GM12878 (cell line): ENCODE results near the gene MTM1. TPM values are rescaled to one million over a fixed set of nuclear protein-coding genes. Genes with fewer than 3 reads are reported as not detected.

Source experiments
- ATAC-seq: fragments of 200-7000 bp; cut with Tn5 transposase; 3 replicates; pipeline ENCODE4 v1.9.1; 2020; ENCODE audit warnings: mild to moderate bottlenecking, moderate library complexity
- BruUV-seq: library from RNA; stranded (reverse); fragments of 400-500 nt; replicated peaks from 2 replicates; lab custom pipeline; 2021; lab: Mats Ljungman, UMichigan
- CTCF ChIA-PET: fragments of 300-600 bp; sonication (Branson Sonifier 250); formaldehyde crosslinking; extraction: SDS; loops from one replicate; lab custom pipeline; 2021; ENCODE audit warnings: inconsistent platforms; lab: Yijun Ruan, JAX
- POLR2A ChIA-PET: fragments of 350-600 bp; formaldehyde crosslinking; extraction: SDS; loops from one replicate; lab custom pipeline; 2021; ENCODE audit warnings: inconsistent platforms; lab: Charles Lee
- RAD21 ChIA-PET: fragments of 300-600 bp; sonication (Branson Sonifier 250); formaldehyde crosslinking; loops from one replicate; lab custom pipeline; 2023; ENCODE audit warnings: antibody characterized with exemption; ENCODE audit not compliant: unreplicated experiment; lab: Charles Lee
- SMC1A ChIA-PET: fragments of 300-600 bp; sonication (Branson Sonifier 250); formaldehyde crosslinking; loops from one replicate; lab custom pipeline; 2023; ENCODE audit not compliant: unreplicated experiment, uncharacterized antibody; lab: Charles Lee
- DNase-seq: peaks from one replicate; pipeline ENCODE4 v3.0.0-alpha.2; 2011; ENCODE audit warnings: low read depth, low spot score
- FAIRE-seq: peaks from 3 replicates; lab custom pipeline; 2011; peaks lifted over from hg19 to GRCh38; lab: Jason Lieb, UNC
- H2AFZ ChIP-seq: 2 replicates; pipeline ENCODE4 v1.6.0; 2011; ENCODE audit warnings: low read depth, low read length, control low read depth; ENCODE audit not compliant: control insufficient read depth
- H3K27ac ChIP-seq: 2 replicates; pipeline ENCODE4 v1.5.1; 2011; ENCODE audit warnings: control low read depth; ENCODE audit not compliant: control insufficient read depth, insufficient read depth
- H3K27me3 ChIP-seq, 2 experiments: replicated peaks in 1 of 2; 2 replicates each; pipeline versions ENCODE4 v1.6.0 to v1.6.1; 2011; ENCODE audit warnings: low read length in 1 of 2; ENCODE audit not compliant: control insufficient read depth in 2 of 2, insufficient read depth in 2 of 2
- H3K36me3 ChIP-seq, 2 experiments: 2 replicates each; pipeline ENCODE4 v1.5.1; 2011; ENCODE audit warnings: low read length in 1 of 2; ENCODE audit not compliant: control insufficient read depth in 2 of 2, insufficient read depth in 2 of 2
- H3K4me1 ChIP-seq: 2 replicates; pipeline ENCODE4 v1.6.1; 2011; ENCODE audit warnings: mild to moderate bottlenecking, low read length, moderate library complexity, mixed read lengths; ENCODE audit not compliant: control insufficient read depth, insufficient read depth
- H3K4me2 ChIP-seq: 2 replicates; pipeline ENCODE4 v1.6.0; 2011; ENCODE audit warnings: control low read depth; ENCODE audit not compliant: control insufficient read depth, insufficient read depth
- H3K4me3 ChIP-seq: fragments of 200-600 bp; sonication (generic); 2 replicates; pipeline ENCODE4 v1.5.1; 2016
- H3K79me2 ChIP-seq: 2 replicates; pipeline ENCODE4 v1.6.0; 2011; ENCODE audit warnings: low read length; ENCODE audit not compliant: control insufficient read depth, insufficient read depth
- H3K9ac ChIP-seq: 2 replicates; pipeline ENCODE4 v1.8.0; 2011; ENCODE audit warnings: low read length, control low read depth, mixed read lengths; ENCODE audit not compliant: control insufficient read depth, insufficient read depth
- H3K9me3 ChIP-seq: replicated peaks from 3 replicates; pipeline ENCODE4 v1.5.1; 2011; ENCODE audit warnings: mild to moderate bottlenecking, low read length; ENCODE audit not compliant: control insufficient read depth, insufficient read depth
- H4K20me1 ChIP-seq: 2 replicates; pipeline ENCODE4 v1.6.0; 2011; ENCODE audit not compliant: control insufficient read depth, insufficient read depth
- CHD1 ChIP-seq: IDR thresholded peaks from 2 replicates; pipeline ENCODE4 v1.6.1; 2012; ENCODE audit warnings: low read depth, low read length, improper control_type of control experiment
- CHD4 ChIP-seq: fragments of 200-600 bp; sonication (generic); IDR thresholded peaks from 2 replicates; pipeline ENCODE4 v1.6.1; 2016; ENCODE audit warnings: mild to moderate bottlenecking
- CREB1 ChIP-seq: IDR thresholded peaks from 2 replicates; pipeline ENCODE4 v1.6.1; 2012; ENCODE audit warnings: low read depth, mild to moderate bottlenecking, inconsistent platforms
- IRF3 ChIP-seq: fragments of 450-650 bp; IDR thresholded peaks from 2 replicates; pipeline ENCODE4 v1.6.1; 2014; ENCODE audit warnings: mild to moderate bottlenecking
- LARP7 ChIP-seq: fragments of 450-650 bp; IDR thresholded peaks from 2 replicates; pipeline ENCODE4 v1.6.1; 2017; ENCODE audit warnings: mild to moderate bottlenecking
- NFIC ChIP-seq: IDR thresholded peaks from 2 replicates; pipeline ENCODE4 v1.6.1; 2012; ENCODE audit warnings: low read depth, mild to moderate bottlenecking, inconsistent platforms, low read length, moderate library complexity
- PBX3 ChIP-seq: IDR thresholded peaks from 2 replicates; pipeline ENCODE4 v1.6.1; 2011; ENCODE audit warnings: mild to moderate bottlenecking, low read depth, low read length, moderate library complexity; ENCODE audit not compliant: insufficient replicate concordance
- POLR2A ChIP-seq: IDR thresholded peaks from 2 replicates; pipeline ENCODE4 v1.6.1; 2011; ENCODE audit warnings: low read depth, mild to moderate bottlenecking, low read length
- RB1 ChIP-seq: fragments of 450-650 bp; formaldehyde crosslinking; IDR thresholded peaks from 2 replicates; pipeline ENCODE4 v1.6.1; 2017; ENCODE audit warnings: mild to moderate bottlenecking, borderline replicate concordance
- SIN3A ChIP-seq: IDR thresholded peaks from 2 replicates; pipeline ENCODE4 v1.6.1; 2012; ENCODE audit warnings: low read depth, low read length, improper control_type of control experiment
- STAT1 ChIP-seq: fragments of 450-650 bp; conservative IDR thresholded peaks from 2 replicates; pipeline ENCODE4 v1.6.1; 2014; ENCODE audit warnings: antibody characterized with exemption, mild to moderate bottlenecking
- SUZ12 ChIP-seq: fragments of 200-600 bp; sonication (generic); IDR thresholded peaks from one replicate; pipeline ENCODE4 v1.6.1; 2018; ENCODE audit warnings: antibody characterized with exemption, mild to moderate bottlenecking; ENCODE audit not compliant: unreplicated experiment
- ZBTB4 ChIP-seq: fragments of 450-650 bp; formaldehyde crosslinking; IDR thresholded peaks from 2 replicates; pipeline ENCODE4 v1.4.0; 2022; ENCODE audit warnings: mild to moderate bottlenecking, moderate library complexity
- ZNF622 ChIP-seq: fragments of 450-650 bp; IDR thresholded peaks from 2 replicates; pipeline ENCODE4 v1.6.1; 2017; ENCODE audit warnings: mild to moderate bottlenecking, inconsistent platforms
- WGBS: methylation state at CpG from one replicate; pipeline ENCODE4 v1.1.6; 2016; ENCODE audit warnings: low lambda C conversion rate; ENCODE audit not compliant: insufficient replicate concordance, insufficient coverage; ENCODE audit errors: missing lambda C conversion rate; 5-methylcytosine and 5-hydroxymethylcytosine counted together
- in situ Hi-C: fragments of 300-500 bp; cut with MboI; formaldehyde crosslinking; loops from 9 replicates; pipeline ENCODE4 v1.14.3; 2018; ENCODE audit warnings: mixed read lengths
- intact Hi-C: fragments of 100-400 bp; cut with micrococcal nuclease; formaldehyde crosslinking; loops from one replicate; pipeline ENCODE4 v1.14.2; 2022; ENCODE audit not compliant: unreplicated experiment
- polyA plus RNA-seq, 11 experiments: library from polyadenylated mRNA; depleted of rRNA in 4 of 11; unstranded in 6 of 11; stranded (reverse) in 5 of 11; fragments of >200 nt; fragmentation: Nextera tagmentation in 4 of 11; fragmentation: Illumina TruSeq in 1 of 11; extraction: Ambion mirVana in 4 of 11; extraction: Trizol in 1 of 11; gene quantifications; 1 replicate in 1 of 11; 2 replicates in 10 of 11; pipeline versions ENCODE4 v1.2.1 to v1.2.3, GENCODE V29; 2011 to 2016; ENCODE audit warnings: inconsistent platforms in 2 of 11, missing spikeins in 2 of 11, low read depth in 1 of 11
- total RNA-seq, 4 experiments: library from RNA; depleted of rRNA in 3 of 4; stranded (reverse); fragments of >200 nt in 3 of 4; fragmentation: Illumina TruSeq in 1 of 4; extraction: Trizol in 1 of 4; gene quantifications; 2 replicates each; pipeline versions ENCODE4 v1.2.1 to v1.2.3, GENCODE V29; 2013 to 2021

Gene MTM1
- total and polyA plus RNA-seq, 10 of the 15 experiments (the other 5 are each of a cell fraction or from before 2014, with no cell fraction given): 3.9 to 13.3 (median 8.4) TPM

- TF ChIP-seq IRF3 (no peak), CREB1 (no peak), RB1 (no peak), CHD1 (no peak)
Observed at GRCh38 chrX:150621652-150622051, 53.2 kb downstream of the MTM1 start (continued).

GRCh38 chrX:150623583-150623982 lies 55.2 kb downstream of the MTM1 start:
- intact Hi-C loops: no loop called here

GRCh38 chrX:150625097-150625496 lies 56.7 kb downstream of the MTM1 start:
- no peak for DNase-seq
- in situ Hi-C loops: no loop called here
- TF ChIP-seq SIN3A (no peak), PBX3 (no peak), SUZ12 (no peak), LARP7 (no peak), ZBTB4 (CRISPR knock-in tag) (no peak), STAT1 (no peak), CHD4 (no peak), ZNF622 (no peak), POLR2A (no peak)

More at GRCh38 chrX:150623583-150623982, 55.2 kb downstream of the MTM1 start:
- no peak for FAIRE-seq
- in situ Hi-C loops: no loop called here
- H3K4me2 ChIP-seq: no peak overlapping the region
- H3K4me3 ChIP-seq: no peak overlapping the region
- no peaks in the 10 kb centered on the region for H3K9me3 ChIP-seq
- DNase-seq: no peak
- SMC1A ChIA-PET: no interaction called here
- RAD21 ChIA-PET: no interaction called here
- POLR2A ChIA-PET: no interaction called here
- no peaks in the 10 kb centered on the region for H3K36me3 ChIP-seq
- no peak overlapping the region for H3K27ac ChIP-seq
- H3K27me3 ChIP-seq: no peaks in the 10 kb centered on the region
- no peaks in the 10 kb centered on the region for H3K79me2 ChIP-seq
- no peak overlapping the region for H3K9ac ChIP-seq
- H3K4me1 ChIP-seq: no peaks in the 10 kb centered on the region
- H2AFZ ChIP-seq: no peak overlapping the region
- no peaks in the 10 kb centered on the region for H4K20me1 ChIP-seq
- CTCF ChIA-PET: no interaction called here
- BruUV-seq: no TSS peak
- ATAC-seq: no peak
- no peak for TF ChIP-seq NFIC

More at GRCh38 chrX:150625097-150625496, 56.7 kb downstream of the MTM1 start:
- no peaks in the 10 kb centered on the region for H3K9me3 ChIP-seq
- BruUV-seq: no TSS peak
- H3K9ac ChIP-seq: no peak overlapping the region
- no peaks in the 10 kb centered on the region for H3K27me3 ChIP-seq
- WGBS: 39% methylated on average over 6 of the region's 6 CpGs
- no peaks in the 10 kb centered on the region for H3K36me3 ChIP-seq
- POLR2A ChIA-PET: no interaction called here
- no peak overlapping the region for H3K4me3 ChIP-seq
- no peaks in the 10 kb centered on the region for H4K20me1 ChIP-seq
- RAD21 ChIA-PET: no interaction called here
- FAIRE-seq (no peak), ATAC-seq (no peak)
- H3K27ac ChIP-seq: no peak overlapping the region
- no peak overlapping the region for H2AFZ ChIP-seq
- SMC1A ChIA-PET: no interaction called here
- no peaks in the 10 kb centered on the region for H3K79me2 ChIP-seq
- CTCF ChIA-PET: no interaction called here
- intact Hi-C loops: no loop called here
- H3K4me1 ChIP-seq: no peaks in the 10 kb centered on the region
- H3K4me2 ChIP-seq: no peak overlapping the region
